Measurements from ENCODE around the gene ARRDC1.

- TF ChIP-seq CTCF (IDR thresholded peaks at IDR 0.05; ENCODE audit: low read depth, low read length, poor library complexity, severe bottlenecking), result no peak
- no peak for TF ChIP-seq EZH2phosphoT487 (IDR thresholded peaks at IDR 0.05; ENCODE audit: borderline replicate concordance, low read length)
These were observed 53.3 kb downstream of the ARRDC1 start for GRCh38 chr9:137658781-137659180.

Measured in DOHH2 (cell line).